ENCODE results near the gene GDNF.
"Not testable (repeated sequence)": the region's sequence is repeated elsewhere in the genome, so short reads cannot be mapped to it uniquely, and the experiment has no call there.

GDNF gene

GRCh38 chr5:37807015-37807414, 32.8 kb downstream of the GDNF start:
- no peak for TF ChIP-seq CTCF (IDR thresholded peaks at IDR 0.05; ENCODE audit: low read depth, low read length)
- no peak overlapping the region for H3K4me3 ChIP-seq (ENCODE audit: low read depth, low read length)

- H3K4me3 ChIP-seq (ENCODE audit: low read depth, low read length), result no peak overlapping the region
- no peak for TF ChIP-seq CTCF (IDR thresholded peaks at IDR 0.05; ENCODE audit: low read depth, low read length)
Observed at GRCh38 chr5:37806476-37806875, 33.4 kb downstream of the GDNF start.

GRCh38 chr5:37806016-37806415, 33.8 kb downstream of the GDNF start:
- TF ChIP-seq CTCF (IDR thresholded peaks at IDR 0.05; ENCODE audit: low read depth, low read length), result no peak
- no peak overlapping the region for H3K4me3 ChIP-seq (ENCODE audit: low read depth, low read length)

- no peak for TF ChIP-seq CTCF (IDR thresholded peaks at IDR 0.05; ENCODE audit: low read depth, low read length)
- no peak overlapping the region for H3K4me3 ChIP-seq (ENCODE audit: low read depth, low read length)
Observed at GRCh38 chr5:37804401-37804800, 35.4 kb downstream of the GDNF start.

- no peak for TF ChIP-seq CTCF (IDR thresholded peaks at IDR 0.05; ENCODE audit: low read depth, low read length)
- H3K4me3 ChIP-seq (ENCODE audit: low read depth, low read length), result no peak overlapping the region
Observed at GRCh38 chr5:37803487-37803886, 36.4 kb downstream of the GDNF start.

GRCh38 chr5:37801521-37801920, 38.3 kb downstream of the GDNF start:
- H3K4me3 ChIP-seq (ENCODE audit: low read depth, low read length), result no peak overlapping the region
- no peak for TF ChIP-seq CTCF (IDR thresholded peaks at IDR 0.05; ENCODE audit: low read depth, low read length)

- no peak overlapping the region for H3K4me3 ChIP-seq (ENCODE audit: low read depth, low read length)
- no peak for TF ChIP-seq CTCF (IDR thresholded peaks at IDR 0.05; ENCODE audit: low read depth, low read length)
Observed at GRCh38 chr5:37799865-37800421, 39.9 kb downstream of the GDNF start.

GRCh38 chr5:37796435-37796834, 43.4 kb downstream of the GDNF start:
- H3K4me3 ChIP-seq (ENCODE audit: low read depth, low read length), result not testable (repeated sequence)

GRCh38 chr5:37795292-37795691, 44.5 kb downstream of the GDNF start:
- not testable (repeated sequence) for H3K4me3 ChIP-seq (ENCODE audit: low read depth, low read length)
